MCF 10A (cell line): ENCODE data around the gene AIP. TPM values are rescaled to one million over a fixed set of nuclear protein-coding genes. Genes with fewer than 3 reads are reported as not detected.

ENCODE experiments used
- BruUV-seq: library from RNA; stranded (reverse); fragments of 400-500 nt; replicated peaks from 2 replicates; lab custom pipeline; 2021; lab: Mats Ljungman, UMichigan
- CTCF ChIA-PET: fragments of 300-600 bp; sonication (Branson Sonifier 250); formaldehyde crosslinking; extraction: SDS; loops from one replicate; lab custom pipeline; 2021; ENCODE audit warnings: antibody characterized with exemption, inconsistent platforms; lab: Yijun Ruan, JAX
- POLR2A ChIA-PET: fragments of 300-600, 350-650 bp; sonication (Branson Sonifier 250); formaldehyde crosslinking; extraction: SDS; loops from one replicate; lab custom pipeline; 2020; ENCODE audit warnings: antibody characterized with exemption, inconsistent platforms; lab: Yijun Ruan, JAX
- DNase-seq: peaks from one replicate; pipeline ENCODE4 v3.0.0-alpha.2; 2018; ENCODE audit not compliant: unreplicated experiment
- H3K27ac Mint-ChIP-seq: one replicate; pipeline ENCODE4 v1.8.0; 2022; ENCODE audit warnings: mild to moderate bottlenecking, low read depth, mixed read lengths; ENCODE audit not compliant: unreplicated experiment
- H3K27me3 Mint-ChIP-seq: one replicate; pipeline ENCODE4 v1.8.0; 2022; ENCODE audit warnings: mixed read lengths; ENCODE audit not compliant: insufficient read depth, unreplicated experiment
- H3K36me3 Mint-ChIP-seq: one replicate; pipeline ENCODE4 v1.8.0; 2022; ENCODE audit warnings: mild to moderate bottlenecking, moderate library complexity, mixed read lengths; ENCODE audit not compliant: insufficient read depth, unreplicated experiment
- H3K4me1 Mint-ChIP-seq: one replicate; pipeline ENCODE4 v1.8.0; 2022; ENCODE audit warnings: mixed read lengths; ENCODE audit not compliant: insufficient read depth, unreplicated experiment
- H3K4me3 Mint-ChIP-seq: one replicate; pipeline ENCODE4 v1.8.0; 2022; ENCODE audit warnings: mild to moderate bottlenecking, moderate library complexity, mixed read lengths; ENCODE audit not compliant: unreplicated experiment
- H3K9me3 Mint-ChIP-seq: one replicate; pipeline ENCODE4 v1.8.0; 2022; ENCODE audit warnings: mixed read lengths; ENCODE audit not compliant: unreplicated experiment
- CTCF ChIP-seq: fragments of 200-600 bp; IDR thresholded peaks from one replicate; pipeline ENCODE4 v1.8.0; 2022; ENCODE audit warnings: antibody characterized with exemption, mild to moderate bottlenecking; ENCODE audit not compliant: unreplicated experiment
- intact Hi-C: fragments of 100-400 bp; cut with micrococcal nuclease; formaldehyde crosslinking; loops from 2 replicates; pipeline ENCODE4 v1.14.1; 2022
- total RNA-seq: library from RNA; stranded (reverse); gene quantifications from 2 replicates; pipeline ENCODE4 v1.2.3, GENCODE V29; 2022

The AIP gene
- total RNA-seq, 1 experiment from 2014 or later = 30.5 TPM

GRCh38 chr11:67496113-67496512, 13.3 kb downstream of the AIP start:
- no peaks in the 10 kb centered on the region for H3K27me3 Mint-ChIP-seq
- H3K4me3 Mint-ChIP-seq = no peak overlapping the region
- BruUV-seq = no TSS peak
- TF ChIP-seq CTCF = no peak
- peaks cover 26% of the 10 kb centered on the region for H3K36me3 Mint-ChIP-seq
- H3K27ac Mint-ChIP-seq = no peak overlapping the region
- no peak for DNase-seq
- POLR2A ChIA-PET = no interaction called here
- peaks cover 4% of the 10 kb centered on the region for H3K4me1 Mint-ChIP-seq
- intact Hi-C loops = no loop called here
- CTCF ChIA-PET = interaction anchor here (0.6 kb wide), 1 partner anchor 13 kb away, joined by 3 read pairs; no protein-coding TSS in a partner anchor
- H3K9me3 Mint-ChIP-seq = no peaks in the 10 kb centered on the region

GRCh38 chr11:67497656-67498291, 14.9 kb downstream of the AIP start:
- no TSS peak for BruUV-seq
- H3K9me3 Mint-ChIP-seq = no peaks in the 10 kb centered on the region
- H3K36me3 Mint-ChIP-seq = peaks cover 33% of the 10 kb centered on the region
- H3K4me1 Mint-ChIP-seq = peaks cover 7% of the 10 kb centered on the region
- intact Hi-C loops = no loop called here
- H3K4me3 Mint-ChIP-seq = no peak overlapping the region
- no peak for TF ChIP-seq CTCF
- POLR2A ChIA-PET = no interaction called here
- CTCF ChIA-PET = no interaction called here
- DNase-seq = no peak
- no peaks in the 10 kb centered on the region for H3K27me3 Mint-ChIP-seq
- H3K27ac Mint-ChIP-seq = no peak overlapping the region

- peaks cover 32% of the 10 kb centered on the region for H3K36me3 Mint-ChIP-seq
- intact Hi-C loops = no loop called here
- POLR2A ChIA-PET = interaction anchor here (0.7 kb wide), 1 partner anchor 9 kb away, joined by 3 read pairs; the partner anchor contains the start of gene CDK2AP2
These were observed 15.7 kb downstream of the AIP start for GRCh38 chr11:67498544-67498972.

More at GRCh38 chr11:67498544-67498972, 15.7 kb downstream of the AIP start:
- H3K27me3 Mint-ChIP-seq = no peaks in the 10 kb centered on the region
- H3K4me3 Mint-ChIP-seq = no peak overlapping the region
- H3K27ac Mint-ChIP-seq = no peak overlapping the region
- no peak for TF ChIP-seq CTCF
- CTCF ChIA-PET = interaction anchor here (0.7 kb wide), 1 partner anchor 22 kb away, joined by 3 read pairs; no protein-coding TSS in a partner anchor
- no peak for DNase-seq
- H3K9me3 Mint-ChIP-seq = no peaks in the 10 kb centered on the region
- BruUV-seq = no TSS peak
- H3K4me1 Mint-ChIP-seq = peaks cover 7% of the 10 kb centered on the region
